ENCODE measurements around the gene ITGA3. TPM values are rescaled to one million over a fixed set of nuclear protein-coding genes. Genes with fewer than 3 reads are reported as not detected.

ITGA3 gene
- total RNA-seq, 1 donor from 2014 or later = 222 TPM

DNA sequence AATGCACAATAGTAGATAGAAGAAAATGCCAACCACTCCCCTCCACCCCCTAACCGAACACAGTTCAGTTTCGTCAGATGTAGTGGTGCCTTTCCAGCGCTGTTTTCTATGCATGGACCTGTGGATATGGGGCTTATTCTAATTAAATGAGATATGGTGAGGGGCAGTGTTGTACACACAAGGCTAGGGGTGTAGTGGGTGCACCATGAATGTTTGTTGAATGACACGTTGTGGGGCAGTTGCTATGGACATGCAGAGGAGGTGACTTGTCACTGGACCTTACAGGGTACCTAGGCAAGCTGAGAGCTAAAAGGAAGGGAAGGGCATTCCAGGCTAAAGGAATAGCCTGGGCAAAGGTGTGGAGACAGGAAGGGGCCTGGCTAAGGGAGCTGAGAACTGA is 42.7 kb downstream of the ITGA3 start:
- Histone ChIP-seq H3K4me1 (peaks cover 9 to 33% of the 10 kb centered on the region in 2 donors), H3K27ac (no peak overlapping the region)

DNA sequence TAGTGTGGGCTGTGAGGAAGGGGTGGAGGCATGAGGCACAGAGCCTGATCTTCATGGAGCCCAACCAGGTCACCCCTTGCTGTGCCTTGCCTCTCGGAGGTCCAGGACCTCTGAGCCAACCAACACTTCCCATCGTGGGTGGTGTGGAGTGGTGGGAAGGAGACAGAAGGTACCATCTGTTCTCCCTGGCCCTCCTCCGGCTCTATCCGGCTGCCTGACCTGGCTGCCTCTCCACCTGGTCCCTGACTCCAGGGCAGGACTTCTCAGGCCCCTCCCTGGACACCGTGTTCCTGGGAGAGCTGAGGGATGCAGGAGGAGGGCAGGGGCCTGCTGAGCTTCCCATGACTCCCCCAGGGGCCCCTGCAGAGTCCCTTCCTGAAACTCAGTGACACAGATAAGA is 43.1 kb downstream of the ITGA3 start:
- H3K36me3 ChIP-seq = peaks cover 26 to 28% of the 10 kb centered on the region in 2 donors
- H3K4me3 ChIP-seq = no peak overlapping the region
- H3K27ac ChIP-seq = no peak overlapping the region
- no peak for DNase-seq (ENCODE audit: low spot score in 2 of 2)
- no peaks in the 10 kb centered on the region for H3K9me3 ChIP-seq
- no peaks in the 10 kb centered on the region for H3K27me3 ChIP-seq
- H3K4me1 ChIP-seq = peaks cover 9 to 33% of the 10 kb centered on the region in 2 donors
- TF ChIP-seq, protein P1, sequence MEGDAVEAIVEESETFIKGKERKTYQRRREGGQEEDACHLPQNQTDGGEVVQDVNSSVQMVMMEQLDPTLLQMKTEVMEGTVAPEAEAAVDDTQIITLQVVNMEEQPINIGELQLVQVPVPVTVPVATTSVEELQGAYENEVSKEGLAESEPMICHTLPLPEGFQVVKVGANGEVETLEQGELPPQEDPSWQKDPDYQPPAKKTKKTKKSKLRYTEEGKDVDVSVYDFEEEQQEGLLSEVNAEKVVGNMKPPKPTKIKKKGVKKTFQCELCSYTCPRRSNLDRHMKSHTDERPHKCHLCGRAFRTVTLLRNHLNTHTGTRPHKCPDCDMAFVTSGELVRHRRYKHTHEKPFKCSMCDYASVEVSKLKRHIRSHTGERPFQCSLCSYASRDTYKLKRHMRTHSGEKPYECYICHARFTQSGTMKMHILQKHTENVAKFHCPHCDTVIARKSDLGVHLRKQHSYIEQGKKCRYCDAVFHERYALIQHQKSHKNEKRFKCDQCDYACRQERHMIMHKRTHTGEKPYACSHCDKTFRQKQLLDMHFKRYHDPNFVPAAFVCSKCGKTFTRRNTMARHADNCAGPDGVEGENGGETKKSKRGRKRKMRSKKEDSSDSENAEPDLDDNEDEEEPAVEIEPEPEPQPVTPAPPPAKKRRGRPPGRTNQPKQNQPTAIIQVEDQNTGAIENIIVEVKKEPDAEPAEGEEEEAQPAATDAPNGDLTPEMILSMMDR (IDR thresholded peaks at IDR 0.05) = no peak
- intact Hi-C loops (cut with DNase I) = loop anchor here (5.0 kb wide), 1 partner anchor 48 kb away; no protein-coding TSS in a partner anchor

More for the DNA sequence above, 42.7 kb downstream of the ITGA3 start:
- no peaks in the 10 kb centered on the region for H3K27me3 ChIP-seq
- H3K36me3 ChIP-seq = peaks cover 23 to 28% of the 10 kb centered on the region in 2 donors
- no peak overlapping the region for H3K4me3 ChIP-seq
- intact Hi-C loops (cut with DNase I) = loop anchor here (5.0 kb wide), 1 partner anchor 49 kb away; no protein-coding TSS in a partner anchor
- no peak for DNase-seq (ENCODE audit: low spot score in 2 of 2)
- H3K9me3 ChIP-seq = no peaks in the 10 kb centered on the region
- TF ChIP-seq, protein P1 (IDR thresholded peaks at IDR 0.05) = no peak

DNA sequence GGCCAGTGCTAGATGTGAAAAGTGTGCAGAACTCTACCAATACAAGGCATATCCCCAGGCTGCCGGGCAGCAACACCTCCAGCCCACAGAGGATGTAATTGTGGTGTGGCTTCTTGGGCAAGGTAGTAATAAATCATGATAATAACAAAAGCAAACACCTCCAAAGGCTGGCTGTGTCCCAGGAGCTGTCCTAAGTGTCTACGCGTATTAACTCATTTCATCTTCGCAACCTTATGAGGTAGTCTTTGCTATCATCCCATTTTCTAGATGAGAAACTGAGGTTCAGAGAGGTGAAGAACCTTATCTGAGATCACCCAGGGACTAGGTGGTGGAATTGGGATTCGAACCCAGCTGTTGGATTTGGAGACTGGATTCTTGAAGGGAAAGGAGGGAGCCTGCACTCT is 44.6 kb downstream of the ITGA3 start:
- H3K4me3 ChIP-seq = no peak overlapping the region
- TF ChIP-seq, protein P1 (IDR thresholded peaks at IDR 0.05) = no peak
- intact Hi-C loops (cut with DNase I) = no loop called here
- H3K27me3 ChIP-seq = no peaks in the 10 kb centered on the region
- DNase-seq (ENCODE audit: low spot score in 2 of 2) = no peak
- H3K36me3 ChIP-seq = peaks cover 32 to 34% of the 10 kb centered on the region in 2 donors
- peak overlapping the region; percentile 42 to 66 for H3K27ac ChIP-seq
- H3K9me3 ChIP-seq = no peaks in the 10 kb centered on the region
- peaks cover 9 to 33% of the 10 kb centered on the region in 2 donors for H3K4me1 ChIP-seq

DNA sequence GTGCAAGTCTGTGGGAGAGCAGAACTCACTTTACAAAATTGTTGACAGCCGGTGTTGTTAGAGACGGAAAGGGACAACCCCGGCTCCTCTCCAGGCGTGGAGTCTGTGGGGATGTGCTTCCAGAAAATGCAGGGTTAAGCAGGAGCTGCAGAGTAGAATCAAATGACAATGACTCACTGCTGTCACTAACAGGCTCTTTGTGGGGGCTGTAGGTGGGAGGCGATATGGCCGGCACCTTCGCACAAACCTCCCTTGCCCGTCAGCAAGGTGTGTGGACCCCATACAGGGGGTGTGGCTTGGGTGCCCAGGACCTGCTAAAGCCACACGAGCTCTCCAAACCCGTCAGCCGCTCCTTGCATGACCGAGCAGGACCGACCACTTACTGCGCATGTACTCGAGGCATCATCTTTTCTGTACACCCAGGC is 45.0 kb downstream of the ITGA3 start:
- DNase-seq (ENCODE audit: low spot score in 2 of 2) = no peak
- Histone ChIP-seq H3K36me3 (peaks cover 37 to 38% of the 10 kb centered on the region in 2 donors), H3K9me3 (no peaks in the 10 kb centered on the region), H3K27me3 (no peaks in the 10 kb centered on the region), H3K27ac (peak overlapping the region; percentile 24 to 66), H3K4me3 (no peak overlapping the region), H3K4me1 (peaks cover 8 to 30% of the 10 kb centered on the region in 2 donors)
- TF ChIP-seq, protein P1 (IDR thresholded peaks at IDR 0.05) = no peak
- intact Hi-C loops (cut with DNase I) = no loop called here

DNA sequence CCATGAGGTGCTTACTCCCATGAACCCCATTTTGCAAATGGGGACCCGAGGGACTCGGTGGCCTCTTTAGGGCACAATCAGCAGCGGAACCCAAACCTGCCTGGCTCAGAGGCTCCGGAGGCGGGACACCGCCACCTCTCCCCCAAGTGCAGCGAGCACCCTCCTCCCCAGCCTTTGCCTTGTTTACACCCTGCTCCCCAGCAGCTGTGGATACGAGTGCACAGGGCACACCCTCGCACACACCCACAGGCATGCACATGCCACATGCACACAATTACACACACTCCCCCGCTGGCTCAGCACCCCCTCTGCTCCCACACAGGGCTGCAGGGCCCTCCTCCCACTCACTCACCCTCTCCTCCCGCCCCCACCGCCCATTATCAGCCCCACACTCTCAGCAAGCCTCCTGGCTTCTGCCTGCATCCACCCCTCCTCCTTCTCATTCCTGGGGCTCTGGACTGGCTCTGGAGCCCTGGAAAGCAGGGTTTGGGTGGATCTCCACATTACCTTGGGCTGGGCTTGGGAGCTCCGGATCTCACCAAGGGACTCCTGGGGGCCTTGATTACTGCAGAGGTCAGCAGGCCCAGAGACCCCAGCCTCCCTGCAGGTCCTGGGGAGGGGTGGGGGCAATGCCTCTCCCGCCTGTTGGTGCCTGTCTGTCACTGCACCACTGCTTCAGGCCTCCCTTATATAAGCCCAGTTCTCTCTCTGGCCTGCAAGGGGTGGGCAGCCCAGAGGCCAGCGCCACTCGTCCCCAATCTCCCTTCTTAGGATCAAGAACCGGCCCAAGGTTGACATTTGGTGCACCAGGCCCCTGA is 45.6 kb downstream of the ITGA3 start:
- Histone ChIP-seq H3K9me3 (no peaks in the 10 kb centered on the region), H3K27me3 (no peaks in the 10 kb centered on the region), H3K27ac (peak overlapping the region; percentile 56 to 66), H3K36me3 (peaks cover 40 to 42% of the 10 kb centered on the region in 2 donors), H3K4me1 (peaks cover 3 to 26% of the 10 kb centered on the region in 2 donors), H3K4me3 (no peak overlapping the region)
- DNase-seq (ENCODE audit: low spot score in 2 of 2) = no peak
- TF ChIP-seq, protein P1 (IDR thresholded peaks at IDR 0.05) = no peak
- intact Hi-C loops (cut with DNase I) = no loop called here
